Lower leg skin (tissue), 3 donors: Measurements from ENCODE around the gene HAAO.

Experiments
- CTCF ChIP-seq, 3 donors: fragments of 450-650 bp; IDR thresholded peaks; one replicate each; pipeline ENCODE4 v1.5.1; 2016; ENCODE audit warnings: antibody characterized with exemption in 3 of 3, mild to moderate bottlenecking in 3 of 3, moderate library complexity in 2 of 3
- POLR2A ChIP-seq, 2 donors: fragments of 450-650 bp; IDR thresholded peaks; one replicate each; pipeline ENCODE4 v1.6.1; 2016 to 2017; ENCODE audit warnings: antibody characterized with exemption in 2 of 2, mild to moderate bottlenecking in 1 of 2, moderate library complexity in 1 of 2

- TF ChIP-seq POLR2A (IDR thresholded peaks at IDR 0.05) = no peak
- TF ChIP-seq CTCF (IDR thresholded peaks at IDR 0.05) = no peak
Observed at GRCh38 chr2:42771546-42772153, 20.7 kb downstream of the HAAO start.
